KBM-7 (cell line): ENCODE data around the gene APCDD1.

Experiments
- DNase-seq: peaks from one replicate; pipeline ENCODE4 v3.0.0-alpha.2; 2015
- in situ Hi-C: fragments of 300-500 bp; cut with MboI; formaldehyde crosslinking; loops from 2 replicates; pipeline ENCODE4 v1.14.3; 2020; ENCODE audit warnings: low sequenced_read_pairs, low pct_unique_long_range_greater_than_20kb, mixed read lengths

Gene APCDD1

GRCh38 chr18:10424585-10425307 is 29.7 kb upstream of the APCDD1 start:
- in situ Hi-C loops = no loop called here
- no peak for DNase-seq

GRCh38 chr18:10430677-10431076 is 23.8 kb upstream of the APCDD1 start:
- DNase-seq = no peak
- in situ Hi-C loops = no loop called here

DNA sequence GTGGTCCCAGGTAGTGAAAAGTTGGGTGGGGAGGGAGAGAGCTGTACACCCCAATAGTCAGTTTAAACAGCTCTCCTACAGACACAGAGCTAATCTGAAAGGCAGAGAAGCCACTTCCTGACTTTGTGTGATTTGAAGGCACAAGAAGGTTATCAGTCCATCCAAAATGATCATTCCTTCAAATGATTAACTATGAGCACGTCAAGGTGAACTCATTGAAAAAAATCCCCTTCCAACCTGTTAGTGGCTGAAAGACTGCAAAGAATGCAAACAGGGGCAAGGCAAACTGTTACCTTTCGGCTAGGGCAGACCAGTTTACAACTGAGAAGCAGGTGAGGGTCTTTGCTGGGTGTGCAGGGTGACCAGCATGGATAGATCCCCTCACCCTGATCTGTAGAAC is 22.8 kb upstream of the APCDD1 start:
- no peak for DNase-seq
- in situ Hi-C loops = no loop called here

DNA sequence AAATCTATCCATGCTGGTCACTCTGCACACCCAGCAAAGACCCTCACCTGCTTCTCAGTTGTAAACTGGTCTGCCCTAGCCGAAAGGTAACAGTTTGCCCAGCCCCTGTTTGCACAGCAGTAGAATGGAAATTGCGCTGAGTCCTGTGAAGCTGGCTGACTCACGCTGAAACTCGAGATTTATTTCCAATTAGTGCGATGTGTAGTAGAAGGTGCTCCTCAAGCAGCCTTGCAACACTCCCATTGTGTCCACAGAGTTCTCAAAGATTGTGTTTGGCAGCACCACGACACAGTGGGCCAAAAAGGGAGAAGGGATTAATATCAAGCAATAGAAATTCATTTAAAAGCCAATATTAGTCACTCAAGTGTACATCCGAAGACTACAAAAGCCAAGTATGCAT is 21.7 kb upstream of the APCDD1 start:
- in situ Hi-C loops = no loop called here
- no peak for DNase-seq

DNA sequence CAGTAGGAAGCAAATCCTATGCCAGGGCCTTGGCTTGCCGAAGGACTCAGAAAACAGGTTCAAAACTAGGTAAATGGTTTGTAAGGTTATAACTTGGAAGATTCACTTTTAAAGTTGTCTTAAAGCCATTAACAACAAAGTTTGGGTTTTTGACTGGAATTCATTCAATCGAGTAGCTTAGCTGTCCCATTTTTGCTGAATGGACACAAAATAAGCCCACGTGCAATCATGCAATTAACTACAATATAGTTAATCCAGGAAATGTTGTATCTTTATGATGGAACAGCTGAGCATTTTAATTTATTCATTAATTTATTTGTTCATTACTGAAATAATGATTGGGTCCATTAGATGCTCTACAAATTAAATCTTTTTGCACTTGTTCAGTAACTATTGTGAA is 18.3 kb upstream of the APCDD1 start:
- in situ Hi-C loops = no loop called here
- no peak for DNase-seq

GRCh38 chr18:10437837-10438236 is 16.6 kb upstream of the APCDD1 start:
- DNase-seq = no peak
- in situ Hi-C loops = no loop called here

- in situ Hi-C loops = no loop called here
- DNase-seq = no peak
These were observed 14.5 kb upstream of the APCDD1 start for GRCh38 chr18:10439898-10440297.

DNA sequence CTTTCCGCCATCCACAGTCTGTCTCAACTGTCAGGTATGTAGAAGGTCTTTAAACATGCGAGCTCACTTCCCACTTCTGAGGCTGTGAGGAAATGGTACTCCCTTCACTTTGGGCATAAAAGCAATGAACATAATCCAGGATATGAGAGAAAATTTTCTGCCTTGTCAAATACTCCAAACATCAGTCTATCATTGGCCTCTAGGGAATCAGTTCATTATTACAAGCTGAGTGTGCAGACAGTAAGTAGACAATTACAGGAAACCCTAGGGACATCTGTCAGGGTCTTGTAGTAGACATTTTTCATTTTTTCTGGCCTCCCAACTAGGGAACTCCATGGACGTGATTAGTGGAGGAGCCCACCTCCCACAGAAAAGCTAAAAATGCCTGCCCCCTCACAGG is 13.6 kb upstream of the APCDD1 start:
- in situ Hi-C loops = no loop called here
- no peak for DNase-seq

DNA sequence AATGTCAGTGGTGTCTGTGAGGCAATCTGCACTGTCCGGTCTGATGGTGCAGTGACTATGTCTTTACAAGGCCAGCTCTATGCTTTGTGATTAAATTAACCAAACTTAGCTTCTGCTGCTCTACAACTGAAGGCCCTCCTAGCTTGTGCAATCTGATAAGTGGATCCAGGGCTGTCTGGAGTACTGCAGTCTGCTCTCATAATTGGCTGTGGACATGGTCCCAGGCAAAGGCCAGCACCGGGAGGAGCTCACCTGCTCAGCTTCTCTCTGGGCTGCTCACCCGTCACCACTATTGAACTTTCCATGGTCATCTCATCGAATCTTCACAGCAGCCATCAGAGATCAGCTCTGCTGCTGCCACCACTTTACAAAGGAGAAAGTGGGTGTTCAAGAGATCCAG is 13.0 kb upstream of the APCDD1 start:
- DNase-seq = no peak
- in situ Hi-C loops = no loop called here

DNA sequence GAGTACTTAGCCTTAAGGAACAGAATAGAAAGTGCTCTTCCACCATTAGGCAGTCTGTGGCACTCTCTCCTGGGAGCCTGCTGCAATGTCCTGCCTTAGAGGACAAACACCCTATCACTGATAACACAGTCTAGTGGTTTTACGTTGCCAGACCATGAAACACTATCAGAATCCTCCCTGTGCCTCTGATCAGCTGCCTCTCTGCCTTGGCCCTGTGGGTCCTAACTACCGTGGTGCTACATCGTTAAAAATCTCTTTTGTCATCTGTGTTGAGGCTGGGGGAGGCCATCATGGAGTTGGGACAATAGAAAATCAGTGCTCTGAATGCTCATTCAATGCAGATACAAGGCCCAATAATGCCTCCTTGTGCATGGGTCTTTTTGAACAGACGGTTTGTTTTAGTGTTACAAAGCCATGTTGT is 11.9 kb upstream of the APCDD1 start:
- DNase-seq = no peak
- in situ Hi-C loops = no loop called here

DNA sequence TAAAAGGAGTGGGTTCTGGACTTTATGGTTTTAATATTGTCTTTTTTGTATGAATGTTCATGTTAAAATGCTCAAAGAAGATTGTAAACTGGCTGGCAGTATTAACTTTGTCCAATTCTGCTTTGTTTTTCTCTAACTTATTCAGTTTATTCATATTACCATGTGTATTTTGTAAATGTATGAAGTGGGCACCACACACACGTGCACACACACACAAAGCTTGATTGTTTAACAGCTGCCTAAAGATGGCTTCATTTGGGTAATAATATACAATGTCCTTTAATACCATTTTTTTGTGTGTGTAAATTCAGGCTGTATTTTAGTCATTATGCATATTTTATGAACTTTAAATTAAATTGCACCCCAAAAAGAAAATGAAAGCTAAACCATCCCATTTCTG is 11.4 kb upstream of the APCDD1 start:
- DNase-seq = no peak
- in situ Hi-C loops = no loop called here

GRCh38 chr18:10444314-10445006 is 10.0 kb upstream of the APCDD1 start:
- DNase-seq = no peak
- in situ Hi-C loops = no loop called here

DNA sequence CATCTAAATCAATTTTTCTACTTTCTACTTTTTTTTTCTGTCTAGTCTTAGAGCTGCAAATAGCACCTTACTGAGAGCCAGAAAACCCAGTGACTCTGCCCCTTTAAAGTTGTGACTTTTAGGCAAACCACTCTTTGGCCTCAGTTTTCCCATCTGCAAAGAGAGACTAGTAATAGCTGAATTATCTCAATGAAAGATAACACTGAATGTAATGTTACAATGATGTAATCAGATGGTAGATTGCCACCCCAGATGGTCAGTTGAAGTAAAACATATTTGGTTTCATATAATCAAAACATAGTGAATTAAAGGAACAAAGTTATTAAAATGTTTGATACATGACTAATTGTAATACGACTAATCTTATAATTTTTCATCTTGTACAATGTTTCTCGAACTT is 5.0 kb upstream of the APCDD1 start:
- in situ Hi-C loops = no loop called here
- no peak for DNase-seq

DNA sequence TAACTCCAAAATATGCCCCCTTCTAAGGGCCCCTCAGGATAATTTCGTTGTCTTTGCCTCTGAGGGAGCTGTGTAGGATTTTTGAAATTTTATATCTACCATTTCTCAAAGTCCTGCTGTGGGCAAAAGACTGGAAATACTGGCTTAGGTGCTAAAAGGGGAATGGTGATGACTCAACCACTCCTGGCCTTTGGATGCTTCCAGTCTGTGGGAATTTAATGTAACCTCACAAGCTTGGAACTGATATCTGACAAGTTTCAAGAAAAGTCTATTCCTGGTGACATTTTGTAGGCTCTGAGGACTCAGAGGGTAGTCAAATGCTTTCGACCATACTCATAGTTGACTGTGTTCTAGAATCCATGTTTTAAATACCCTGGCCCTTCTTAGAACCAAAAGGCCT is 3.4 kb upstream of the APCDD1 start:
- in situ Hi-C loops = no loop called here
- no peak for DNase-seq

DNA sequence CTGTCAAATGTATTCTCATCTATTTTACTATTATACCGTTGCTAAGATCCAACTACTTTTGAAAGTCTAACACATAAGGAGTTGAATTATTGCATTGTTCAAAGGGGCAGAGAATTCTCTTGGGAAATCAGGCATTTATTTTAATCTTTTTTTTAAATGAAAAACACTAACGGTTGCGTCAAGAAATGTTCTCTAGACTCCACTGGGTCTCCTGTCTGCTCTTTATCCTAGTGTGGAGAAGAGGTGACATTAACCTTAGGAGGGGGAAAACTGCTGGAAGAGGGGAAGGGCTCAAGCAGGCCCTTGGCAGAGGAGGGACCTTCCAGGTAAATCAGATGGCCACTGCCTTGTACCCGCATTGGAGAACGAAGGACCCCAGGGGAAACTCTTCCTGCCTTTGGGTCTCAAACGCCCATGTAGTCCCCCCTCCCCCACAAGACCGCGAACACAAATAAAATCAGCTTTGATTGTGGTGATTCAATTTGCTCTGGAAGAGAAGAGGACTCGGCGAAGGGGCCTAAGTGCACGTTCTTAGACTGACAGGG is 1.1 kb upstream of the APCDD1 start:
- DNase-seq = no peak
- in situ Hi-C loops = no loop called here

GRCh38 chr18:10454681-10455557 is 484 bp downstream of the APCDD1 start:
- in situ Hi-C loops = no loop called here
- no peak for DNase-seq

- DNase-seq = no peak
These were observed 1.5 kb downstream of the APCDD1 start for GRCh38 chr18:10455726-10456453.

GRCh38 chr18:10456718-10457117 is 2.3 kb downstream of the APCDD1 start:
- in situ Hi-C loops = no loop called here
- no peak for DNase-seq

More at GRCh38 chr18:10455726-10456453, 1.5 kb downstream of the APCDD1 start:
- in situ Hi-C loops = no loop called here

DNA sequence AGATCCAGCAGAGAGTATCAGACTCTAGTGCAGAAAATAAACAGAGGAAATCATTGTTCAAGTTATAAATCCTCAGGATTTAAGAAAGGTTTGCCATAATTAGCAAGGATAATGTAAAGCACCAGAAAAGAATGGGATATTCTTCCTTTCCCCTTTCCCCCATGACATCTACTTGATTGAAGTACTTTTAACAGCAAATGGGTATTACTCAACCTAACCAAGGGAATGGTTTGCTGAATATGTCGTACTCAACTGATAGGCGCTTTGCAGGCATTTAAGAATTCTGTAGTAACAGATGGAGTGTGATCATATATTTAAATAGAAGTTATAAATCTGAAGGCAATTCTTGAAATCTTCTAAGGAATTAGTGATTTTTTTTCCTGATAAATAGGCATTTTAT is 2.7 kb downstream of the APCDD1 start:
- in situ Hi-C loops = no loop called here
- no peak for DNase-seq
